ENCODE results near the gene AMELX. TPM values are rescaled to one million over a fixed set of nuclear protein-coding genes. Genes with fewer than 3 reads are reported as not detected.
A peak's percentile ranks its signal among the peaks of the same experiment; 100 is the strongest.

Gene AMELX
- total and polyA plus RNA-seq, 4 donors, result not detected

DNA sequence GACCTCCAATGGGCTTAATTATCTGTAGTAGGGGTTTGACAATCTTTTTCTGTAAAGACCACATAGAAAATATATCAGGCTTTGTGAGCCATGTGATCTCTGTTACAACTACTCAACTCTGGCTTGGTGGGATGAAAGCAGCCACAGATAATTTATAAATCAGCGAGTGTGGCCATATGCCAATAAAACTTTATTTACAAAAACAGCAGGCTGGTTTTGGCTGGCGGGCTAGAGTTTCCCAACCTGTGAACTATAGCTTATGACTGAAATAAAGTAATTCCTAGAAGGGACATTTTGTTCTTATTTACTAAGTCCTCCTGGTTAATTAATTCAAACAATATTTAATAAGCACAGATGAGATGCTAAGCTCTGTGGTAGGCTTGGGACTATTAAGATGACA, 35.9 kb upstream of the AMELX start:
- no peak for ATAC-seq (ENCODE audit: insufficient read depth, low FRiP score)
- no peaks in the 10 kb centered on the region for H3K36me3 ChIP-seq (ENCODE audit: control insufficient read depth in 4 of 4, insufficient read depth in 4 of 4, low read length in 4 of 4)
- no peak overlapping the region for H3K4me3 ChIP-seq
- H3K4me1 ChIP-seq (ENCODE audit: control insufficient read depth in 5 of 5, insufficient read depth in 5 of 5, low read length in 5 of 5), result peaks cover 0 to under 1% (median 0%) of the 10 kb centered on the region in 5 donors
- H3K9ac ChIP-seq (ENCODE audit: insufficient read depth in 1 of 2, low read length in 2 of 2), result no peak overlapping the region
- H3K9me3 ChIP-seq (ENCODE audit: control insufficient read depth in 4 of 4, insufficient read depth in 3 of 4, low read length in 3 of 4), result peaks cover 0 to 1% (median 0%) of the 10 kb centered on the region in 4 donors
- H3K27ac ChIP-seq (ENCODE audit: low read depth in 1 of 2, low read length in 1 of 2), result no peak overlapping the region
- 76 to 85% methylated on average over 2 of the region's 2 CpGs for WGBS, 2 donors
- TF ChIP-seq CTCF (IDR thresholded peaks at IDR 0.05; ENCODE audit: control extremely low read depth, extremely low read depth), result no peak
- H3K27me3 ChIP-seq (ENCODE audit: control insufficient read depth in 3 of 3, insufficient read depth in 3 of 3, low read length in 2 of 3), result peaks cover 5 to 15% (median 5%) of the 10 kb centered on the region in 3 donors
- peak in 1 of 3 donors; percentile 37 for DNase-seq

GRCh38 chrX:11257711-11258110, 35.5 kb upstream of the AMELX start:
- Histone ChIP-seq H3K4me1 (ENCODE audit: control insufficient read depth in 5 of 5, insufficient read depth in 5 of 5, low read length in 5 of 5) (no peaks in the 10 kb centered on the region), H3K9ac (ENCODE audit: insufficient read depth in 1 of 2, low read length in 2 of 2) (no peak overlapping the region), H3K36me3 (ENCODE audit: control insufficient read depth in 4 of 4, insufficient read depth in 4 of 4, low read length in 4 of 4) (no peaks in the 10 kb centered on the region), H3K4me3 (no peak overlapping the region), H3K9me3 (ENCODE audit: control insufficient read depth in 4 of 4, insufficient read depth in 3 of 4, low read length in 3 of 4) (peaks cover 0 to 1% (median 0%) of the 10 kb centered on the region in 4 donors), H3K27me3 (ENCODE audit: control insufficient read depth in 3 of 3, insufficient read depth in 3 of 3, low read length in 2 of 3) (peaks cover 5 to 15% (median 5%) of the 10 kb centered on the region in 3 donors), H3K27ac (ENCODE audit: low read depth in 1 of 2, low read length in 1 of 2) (no peak overlapping the region)
- ATAC-seq (ENCODE audit: insufficient read depth, low FRiP score) (no peak), DNase-seq (no peak)
- TF ChIP-seq CTCF (IDR thresholded peaks at IDR 0.05; ENCODE audit: control extremely low read depth, extremely low read depth), result no peak
- WGBS, 2 donors, result 72 to 77% methylated on average over 2 of the region's 2 CpGs

GRCh38 chrX:11259437-11259836, 33.8 kb upstream of the AMELX start:
- Histone ChIP-seq H3K36me3 (ENCODE audit: control insufficient read depth in 4 of 4, insufficient read depth in 4 of 4, low read length in 4 of 4) (no peaks in the 10 kb centered on the region), H3K27ac (ENCODE audit: low read depth in 1 of 2, low read length in 1 of 2) (no peak overlapping the region), H3K4me1 (ENCODE audit: control insufficient read depth in 5 of 5, insufficient read depth in 5 of 5, low read length in 5 of 5) (peaks cover 0 to 2% (median 0%) of the 10 kb centered on the region in 5 donors), H3K9me3 (ENCODE audit: control insufficient read depth in 4 of 4, insufficient read depth in 3 of 4, low read length in 3 of 4) (no peaks in the 10 kb centered on the region), H3K27me3 (ENCODE audit: control insufficient read depth in 3 of 3, insufficient read depth in 3 of 3, low read length in 2 of 3) (peaks cover 3 to 18% (median 5%) of the 10 kb centered on the region in 3 donors), H3K9ac (ENCODE audit: insufficient read depth in 1 of 2, low read length in 2 of 2) (no peak overlapping the region), H3K4me3 (no peak overlapping the region)
- no peak for DNase-seq
- 35 to 70% methylated on average over 1 of the region's 1 CpG for WGBS, 2 donors
- no peak for ATAC-seq (ENCODE audit: insufficient read depth, low FRiP score)
- no peak for TF ChIP-seq CTCF (IDR thresholded peaks at IDR 0.05; ENCODE audit: control extremely low read depth, extremely low read depth)

- H3K27me3 ChIP-seq (ENCODE audit: control insufficient read depth in 3 of 3, insufficient read depth in 3 of 3, low read length in 2 of 3), result peaks cover 3 to 13% (median 5%) of the 10 kb centered on the region in 3 donors
- H3K9me3 ChIP-seq (ENCODE audit: control insufficient read depth in 4 of 4, insufficient read depth in 3 of 4, low read length in 3 of 4), result no peaks in the 10 kb centered on the region
- 79 to 100% methylated on average over 1 of the region's 1 CpG for WGBS, 2 donors
- no peak overlapping the region for H3K27ac ChIP-seq (ENCODE audit: low read depth in 1 of 2, low read length in 1 of 2)
- H3K36me3 ChIP-seq (ENCODE audit: control insufficient read depth in 4 of 4, insufficient read depth in 4 of 4, low read length in 4 of 4), result no peaks in the 10 kb centered on the region
- no peak for TF ChIP-seq CTCF (IDR thresholded peaks at IDR 0.05; ENCODE audit: control extremely low read depth, extremely low read depth)
- DNase-seq, result no peak
- ATAC-seq (ENCODE audit: insufficient read depth, low FRiP score), result no peak
- H3K4me1 ChIP-seq (ENCODE audit: control insufficient read depth in 5 of 5, insufficient read depth in 5 of 5, low read length in 5 of 5), result peaks cover 0 to 7% (median 0%) of the 10 kb centered on the region in 5 donors
- no peak overlapping the region for H3K4me3 ChIP-seq
- H3K9ac ChIP-seq (ENCODE audit: insufficient read depth in 1 of 2, low read length in 2 of 2), result no peak overlapping the region
Observed at GRCh38 chrX:11261260-11261659, 32.0 kb upstream of the AMELX start.
